KMS-11 (cell line): ENCODE data around the gene TNC.

ENCODE experiments used
- H2AFZ ChIP-seq: fragments of 200-600 bp; sonication (generic); 2 replicates; pipeline ENCODE4 v1.6.1; 2016; ENCODE audit warnings: antibody characterized with exemption, mixed run types, low read depth
- H3K27ac ChIP-seq: fragments of 200-600 bp; sonication (generic); 2 replicates; pipeline ENCODE4 v1.6.1; 2016; ENCODE audit warnings: mild to moderate bottlenecking, mixed run types
- H3K27me3 ChIP-seq: fragments of 200-600 bp; sonication (generic); 2 replicates; pipeline ENCODE4 v1.6.1; 2017; ENCODE audit warnings: mild to moderate bottlenecking, low read depth, mixed run types, moderate library complexity; ENCODE audit not compliant: insufficient read depth
- H3K36me3 ChIP-seq: fragments of 200-600 bp; sonication (generic); 2 replicates; pipeline ENCODE4 v1.6.1; 2017; ENCODE audit warnings: mild to moderate bottlenecking, mixed run types; ENCODE audit not compliant: insufficient read depth
- H3K4me1 ChIP-seq: fragments of 200-600 bp; sonication (generic); 2 replicates; pipeline ENCODE4 v1.6.1; 2016; ENCODE audit warnings: mild to moderate bottlenecking, low read depth, mixed run types; ENCODE audit not compliant: poor library complexity, severe bottlenecking
- H3K4me2 ChIP-seq: fragments of 200-600 bp; sonication (generic); 2 replicates; pipeline ENCODE4 v1.7.0; 2016; ENCODE audit warnings: mild to moderate bottlenecking, mixed run types
- H3K4me3 ChIP-seq: fragments of 200-600 bp; sonication (generic); IDR thresholded peaks from 2 replicates; pipeline ENCODE4 v1.6.1; 2017; ENCODE audit warnings: low read depth, low read length, mixed read lengths; ENCODE audit not compliant: insufficient read depth
- H3K79me2 ChIP-seq: fragments of 200-600 bp; sonication (generic); 2 replicates; pipeline ENCODE4 v1.6.1; 2016; ENCODE audit warnings: low read depth, mixed run types; ENCODE audit not compliant: insufficient read depth
- H3K9ac ChIP-seq: fragments of 200-600 bp; sonication (generic); 2 replicates; pipeline ENCODE4 v1.6.1; 2016; ENCODE audit warnings: mild to moderate bottlenecking, mixed run types
- H4K20me1 ChIP-seq: fragments of 200-600 bp; sonication (generic); 2 replicates; pipeline ENCODE4 v1.6.1; 2016; ENCODE audit warnings: mild to moderate bottlenecking, mixed run types; ENCODE audit not compliant: insufficient read depth
- CTCF ChIP-seq: fragments of 200-600 bp; sonication (generic); conservative IDR thresholded peaks from 2 replicates; pipeline ENCODE4 v1.6.1; 2017; ENCODE audit warnings: low read depth, mild to moderate bottlenecking, antibody characterized with exemption, low read length, moderate library complexity, mixed read lengths

The TNC gene

GRCh38 chr9:115090486-115090885, 27.5 kb downstream of the TNC start:
- no peak overlapping the region for H3K9ac ChIP-seq
- H3K79me2 ChIP-seq = no peaks in the 10 kb centered on the region
- H3K4me2 ChIP-seq = no peak overlapping the region
- H3K4me1 ChIP-seq = no peaks in the 10 kb centered on the region
- no peak overlapping the region for H3K4me3 ChIP-seq
- no peaks in the 10 kb centered on the region for H4K20me1 ChIP-seq
- TF ChIP-seq CTCF = no peak
- no peaks in the 10 kb centered on the region for H3K27me3 ChIP-seq
- no peak overlapping the region for H2AFZ ChIP-seq
- no peaks in the 10 kb centered on the region for H3K36me3 ChIP-seq
- H3K27ac ChIP-seq = no peak overlapping the region

GRCh38 chr9:115088860-115089259, 29.1 kb downstream of the TNC start:
- TF ChIP-seq CTCF = no peak

GRCh38 chr9:115086886-115087285, 31.1 kb downstream of the TNC start:
- no peak overlapping the region for H2AFZ ChIP-seq
- H3K4me2 ChIP-seq = no peak overlapping the region
- no peaks in the 10 kb centered on the region for H3K4me1 ChIP-seq
- TF ChIP-seq CTCF = no peak
- no peaks in the 10 kb centered on the region for H3K27me3 ChIP-seq
- no peaks in the 10 kb centered on the region for H4K20me1 ChIP-seq
- no peaks in the 10 kb centered on the region for H3K79me2 ChIP-seq
- H3K36me3 ChIP-seq = no peaks in the 10 kb centered on the region
- H3K9ac ChIP-seq = no peak overlapping the region
- no peak overlapping the region for H3K27ac ChIP-seq
- no peak overlapping the region for H3K4me3 ChIP-seq

More at GRCh38 chr9:115088860-115089259, 29.1 kb downstream of the TNC start:
- Histone ChIP-seq H3K36me3 (no peaks in the 10 kb centered on the region), H3K4me2 (no peak overlapping the region), H3K4me3 (no peak overlapping the region), H3K27me3 (no peaks in the 10 kb centered on the region), H2AFZ (no peak overlapping the region), H4K20me1 (no peaks in the 10 kb centered on the region), H3K79me2 (no peaks in the 10 kb centered on the region), H3K27ac (no peak overlapping the region), H3K4me1 (no peaks in the 10 kb centered on the region), H3K9ac (no peak overlapping the region)

GRCh38 chr9:115086461-115086860, 31.5 kb downstream of the TNC start:
- Histone ChIP-seq H3K4me1 (no peaks in the 10 kb centered on the region), H3K36me3 (no peaks in the 10 kb centered on the region)
- TF ChIP-seq CTCF = no peak

More at GRCh38 chr9:115086461-115086860, 31.5 kb downstream of the TNC start:
- H3K9ac ChIP-seq = no peak overlapping the region
- no peaks in the 10 kb centered on the region for H4K20me1 ChIP-seq
- H3K79me2 ChIP-seq = no peaks in the 10 kb centered on the region
- no peak overlapping the region for H3K4me2 ChIP-seq
- H3K4me3 ChIP-seq = no peak overlapping the region
- no peaks in the 10 kb centered on the region for H3K27me3 ChIP-seq
- no peak overlapping the region for H3K27ac ChIP-seq
- no peak overlapping the region for H2AFZ ChIP-seq
